ENCODE results near the gene ACTG1.

ACTG1 gene

DNA sequence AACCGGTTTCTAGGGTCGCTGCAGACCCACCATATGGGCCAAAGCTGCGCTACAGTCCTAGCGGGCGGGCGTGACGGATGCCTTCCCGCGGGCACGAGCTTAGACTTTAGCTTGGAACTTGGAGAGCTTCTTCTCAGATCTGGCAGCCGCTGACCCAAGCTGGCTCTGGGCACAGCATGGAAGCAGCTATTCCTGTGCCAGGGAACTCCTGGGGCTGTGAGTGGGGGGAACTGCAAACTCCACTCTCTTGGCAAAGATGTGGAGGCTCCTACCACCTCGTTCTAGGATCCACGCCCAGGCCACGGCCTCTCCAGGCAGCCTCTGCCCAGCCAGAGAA, 30.7 kb upstream of the ACTG1 start:
- ChIA-PET POLR2A (no interaction called here), CTCF (interaction anchor here (6.2 kb wide), 1 partner anchor 58 kb away, joined by 37 read pairs; no protein-coding TSS in a partner anchor)
- TF ChIP-seq, protein P1, sequence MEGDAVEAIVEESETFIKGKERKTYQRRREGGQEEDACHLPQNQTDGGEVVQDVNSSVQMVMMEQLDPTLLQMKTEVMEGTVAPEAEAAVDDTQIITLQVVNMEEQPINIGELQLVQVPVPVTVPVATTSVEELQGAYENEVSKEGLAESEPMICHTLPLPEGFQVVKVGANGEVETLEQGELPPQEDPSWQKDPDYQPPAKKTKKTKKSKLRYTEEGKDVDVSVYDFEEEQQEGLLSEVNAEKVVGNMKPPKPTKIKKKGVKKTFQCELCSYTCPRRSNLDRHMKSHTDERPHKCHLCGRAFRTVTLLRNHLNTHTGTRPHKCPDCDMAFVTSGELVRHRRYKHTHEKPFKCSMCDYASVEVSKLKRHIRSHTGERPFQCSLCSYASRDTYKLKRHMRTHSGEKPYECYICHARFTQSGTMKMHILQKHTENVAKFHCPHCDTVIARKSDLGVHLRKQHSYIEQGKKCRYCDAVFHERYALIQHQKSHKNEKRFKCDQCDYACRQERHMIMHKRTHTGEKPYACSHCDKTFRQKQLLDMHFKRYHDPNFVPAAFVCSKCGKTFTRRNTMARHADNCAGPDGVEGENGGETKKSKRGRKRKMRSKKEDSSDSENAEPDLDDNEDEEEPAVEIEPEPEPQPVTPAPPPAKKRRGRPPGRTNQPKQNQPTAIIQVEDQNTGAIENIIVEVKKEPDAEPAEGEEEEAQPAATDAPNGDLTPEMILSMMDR (IDR thresholded peaks at IDR 0.05; ENCODE audit: insufficient read depth, low read length, missing control alignments): no peak

DNA sequence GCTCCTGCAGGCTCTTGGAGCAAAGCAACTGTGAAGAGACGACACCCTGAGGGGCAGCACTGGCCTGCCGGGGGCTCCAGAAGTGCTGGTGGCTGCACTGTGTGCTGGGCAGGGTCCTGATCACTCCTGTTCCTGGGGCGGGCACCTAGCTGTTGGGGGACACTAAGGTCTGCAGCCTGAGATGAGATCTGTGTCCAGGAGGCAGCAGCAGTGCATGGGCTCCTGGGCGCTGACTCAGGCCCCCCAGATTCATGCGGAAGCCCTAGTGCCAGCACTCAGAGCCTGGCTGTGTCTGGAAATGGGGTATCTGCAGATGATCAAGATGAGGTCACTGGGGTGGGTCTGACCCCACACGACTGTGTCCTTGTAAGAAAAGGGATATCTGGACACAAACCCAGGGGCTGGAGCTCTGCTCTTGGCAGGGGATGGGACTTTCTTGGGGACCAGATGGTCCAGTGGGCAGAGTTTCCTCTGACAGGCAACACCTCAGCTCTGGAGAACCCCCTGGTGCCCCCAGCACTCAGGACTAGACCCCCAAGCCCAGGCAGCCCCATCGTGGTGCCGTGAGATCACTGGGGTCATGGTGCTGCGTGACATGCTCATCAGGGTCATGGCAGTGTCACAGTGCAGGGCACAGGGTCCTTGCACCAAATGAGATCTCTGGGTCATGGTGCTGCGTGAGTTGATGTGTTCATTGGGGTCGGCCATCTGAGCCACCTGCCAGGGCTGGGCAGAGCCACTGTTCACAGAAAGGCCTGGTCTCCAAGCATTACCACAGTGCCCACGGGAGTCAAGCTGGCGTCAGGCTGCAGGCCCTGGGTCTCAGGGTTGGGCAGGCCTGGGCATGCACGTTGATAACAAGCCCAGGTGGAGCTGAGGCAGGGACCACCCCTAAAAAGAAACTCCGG, 30.1 kb upstream of the ACTG1 start:
- CTCF ChIA-PET: interaction anchor here (6.2 kb wide), 1 partner anchor 59 kb away, joined by 37 read pairs; no protein-coding TSS in a partner anchor

More for the DNA sequence above, 30.7 kb upstream of the ACTG1 start:
- no peak for DNase-seq (ENCODE audit: low read depth, low spot score)
- no peak overlapping the region for H3K4me3 ChIP-seq (ENCODE audit: low read depth, low read length)

DNA sequence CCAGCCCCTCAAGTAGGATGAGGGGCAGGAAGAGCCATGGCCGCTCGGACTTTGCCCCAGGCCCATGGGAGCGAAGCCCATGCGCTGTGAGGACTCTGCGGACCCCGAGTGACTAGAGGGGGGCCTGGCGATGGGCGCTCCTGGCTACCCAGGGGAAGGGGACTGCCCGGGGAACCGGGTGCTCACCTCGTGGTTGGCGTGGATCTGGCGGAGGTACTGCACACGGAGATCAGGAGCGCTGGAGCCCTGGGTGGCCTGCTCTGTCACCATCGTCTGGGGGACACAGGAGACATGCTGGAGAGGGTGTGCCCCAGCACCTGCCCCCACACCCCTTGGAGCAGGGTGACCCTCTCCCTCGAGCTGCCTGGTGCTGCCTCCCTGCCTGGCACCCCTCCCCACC, 28.5 kb upstream of the ACTG1 start:
- CTCF ChIA-PET: interaction anchor here (0.9 kb wide), 1 partner anchor 59 kb away, joined by 3 read pairs; no protein-coding TSS in a partner anchor
- DNase-seq (ENCODE audit: low read depth, low spot score): no peak
- H3K4me3 ChIP-seq (ENCODE audit: low read depth, low read length): no peak overlapping the region
- TF ChIP-seq, protein P1 (IDR thresholded peaks at IDR 0.05; ENCODE audit: insufficient read depth, low read length, missing control alignments): no peak
- POLR2A ChIA-PET: no interaction called here

More for the DNA sequence above, 30.1 kb upstream of the ACTG1 start:
- DNase-seq (ENCODE audit: low read depth, low spot score): no peak
- TF ChIP-seq, protein P1 (IDR thresholded peaks at IDR 0.05; ENCODE audit: insufficient read depth, low read length, missing control alignments): no peak
- no peak overlapping the region for H3K4me3 ChIP-seq (ENCODE audit: low read depth, low read length)
- POLR2A ChIA-PET: interaction anchor here (1.0 kb wide), 1 partner anchor 25 kb away, joined by 3 read pairs; no protein-coding TSS in a partner anchor

DNA sequence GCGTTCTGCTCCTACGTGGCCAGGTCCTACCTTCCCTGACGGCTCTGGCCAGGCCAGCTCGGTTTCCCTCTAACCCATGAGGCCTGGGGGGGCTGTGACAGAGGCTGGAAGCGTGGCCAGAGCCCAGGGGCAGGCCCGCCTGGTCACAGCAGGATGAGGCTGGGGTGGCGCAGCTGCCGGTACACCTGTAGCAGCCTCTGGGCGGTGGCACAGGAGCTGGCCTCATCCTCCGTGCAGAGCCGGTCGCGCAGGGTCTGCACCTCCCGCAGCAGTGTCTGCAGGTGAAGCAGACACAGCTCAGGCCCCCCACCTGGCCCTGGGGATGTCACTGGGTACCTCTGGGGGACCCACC, 28.1 kb upstream of the ACTG1 start:
- ChIA-PET CTCF (interaction anchor here (0.9 kb wide), 1 partner anchor 60 kb away, joined by 3 read pairs; no protein-coding TSS in a partner anchor), POLR2A (interaction anchor here (1.4 kb wide), 1 partner anchor 9 kb away, joined by 3 read pairs; no protein-coding TSS in a partner anchor)

DNA sequence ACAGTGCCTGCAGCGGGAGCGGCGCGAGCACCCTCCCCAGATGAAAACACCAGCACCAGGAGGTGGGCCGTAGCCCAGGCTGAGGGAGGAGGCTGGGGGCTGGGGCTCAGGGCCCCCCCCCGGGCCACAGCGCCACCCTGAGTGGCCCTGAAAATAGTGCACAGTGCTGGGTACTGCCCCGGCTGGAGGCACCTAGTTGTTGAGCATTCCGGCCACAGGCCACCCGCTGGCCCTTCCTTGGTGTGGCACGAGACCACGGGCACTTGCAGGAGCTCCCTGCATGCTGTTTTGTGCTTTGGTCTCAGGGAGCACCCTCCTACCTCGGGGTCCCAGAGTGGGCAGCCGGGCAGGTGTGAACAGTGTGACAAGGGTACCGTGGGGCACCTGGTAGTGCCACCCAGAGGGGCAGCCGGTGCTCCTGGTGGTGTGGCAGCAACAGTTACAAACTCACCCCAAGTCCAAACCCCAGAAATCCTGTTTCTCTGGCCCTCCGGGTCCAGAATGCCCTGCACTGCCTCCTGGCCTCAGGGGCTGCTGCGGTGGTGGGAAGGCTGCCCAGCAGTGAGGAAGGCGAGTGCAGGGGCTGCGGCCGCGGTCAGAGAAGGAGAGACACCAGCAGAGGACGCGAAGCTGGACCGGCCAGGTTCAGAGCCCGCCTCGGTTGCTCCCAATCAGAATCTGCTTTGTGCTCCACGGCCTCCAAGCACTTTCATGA, 27.5 kb upstream of the ACTG1 start:
- TF ChIP-seq, protein P1 (IDR thresholded peaks at IDR 0.05; ENCODE audit: insufficient read depth, low read length, missing control alignments): no peak
- no peak overlapping the region for H3K4me3 ChIP-seq (ENCODE audit: low read depth, low read length)
- ChIA-PET CTCF (interaction anchor here (0.9 to 3.0 kb wide), 2 partner anchors 60 to 61 kb away, joined by 3 to 13 read pairs; no protein-coding TSS in a partner anchor), POLR2A (interaction anchor here (1.4 kb wide), 1 partner anchor 9 kb away, joined by 3 read pairs; no protein-coding TSS in a partner anchor)
- DNase-seq (ENCODE audit: low read depth, low spot score): no peak

More for the DNA sequence above, 28.1 kb upstream of the ACTG1 start:
- TF ChIP-seq, protein P1 (IDR thresholded peaks at IDR 0.05; ENCODE audit: insufficient read depth, low read length, missing control alignments): no peak
- DNase-seq (ENCODE audit: low read depth, low spot score): no peak
- H3K4me3 ChIP-seq (ENCODE audit: low read depth, low read length): no peak overlapping the region
